Left lobe of liver (tissue), 2 donors: ENCODE data around the gene CENPP. TPM values are rescaled to one million over a fixed set of nuclear protein-coding genes. Genes with fewer than 3 reads are reported as not detected.
A peak's percentile ranks its signal among the peaks of the same experiment; 100 is the strongest.

Experiments used
- ATAC-seq: fragments of 200-7000 bp; cut with Tn5 transposase; one replicate; pipeline ENCODE4 v1.9.1; 2020; ENCODE audit warnings: mild to moderate bottlenecking, moderate library complexity
- DNase-seq: peaks from one replicate; pipeline ENCODE4 v3.0.0-alpha.2; 2020; ENCODE audit warnings: low spot score
- total RNA-seq: library from RNA; stranded (reverse); gene quantifications from one replicate; pipeline ENCODE4 v1.2.1, GENCODE V29; 2021
- donor health status: DM: no; HTN: no; CAD: no; lungs with moderate emphysema.
- donor health status: DM: no; HTN: yes; CAD: no.

The CENPP gene
- total RNA-seq = 1.2 TPM

DNA sequence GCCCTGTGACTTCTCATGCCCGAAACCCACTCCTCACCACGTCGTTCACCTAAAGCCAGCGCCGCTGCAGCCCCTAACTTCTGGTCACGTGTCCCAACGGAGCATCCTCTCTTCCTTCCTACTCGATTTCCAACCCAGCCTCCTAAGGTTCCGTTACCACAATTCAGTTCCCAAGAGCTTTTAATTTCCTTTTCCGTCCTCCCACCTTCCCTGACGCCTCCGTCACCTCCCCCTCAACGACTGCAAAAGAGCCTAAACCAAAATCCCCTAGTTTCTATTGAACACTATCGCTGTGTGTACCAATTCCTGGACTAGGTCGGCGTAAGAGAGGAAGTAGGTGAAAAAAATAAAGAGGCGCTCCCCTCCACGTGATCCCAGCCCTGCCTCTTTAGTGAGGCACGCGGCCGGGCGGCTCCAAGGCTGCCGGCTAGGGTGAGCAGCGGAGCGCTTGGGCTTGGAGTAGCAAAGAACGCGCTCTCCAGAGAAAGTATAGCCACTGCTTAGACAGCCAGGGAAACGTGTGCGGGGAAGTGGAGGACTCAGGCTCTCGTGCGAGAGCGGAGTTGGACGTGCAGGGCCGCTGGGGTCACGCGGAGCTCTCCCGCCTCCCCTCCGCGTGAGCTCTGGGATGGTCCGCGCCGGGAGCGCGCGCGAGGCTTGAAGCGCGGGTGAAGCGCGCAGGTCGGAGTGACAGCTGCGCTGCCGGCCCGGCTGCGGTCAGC, at the start of gene CENPP, which contains the start of gene NOL8:
Gene CENPP (plus strand): TSS at position 685 of the 722 bp plus-strand sequence.
Gene NOL8 (minus strand): TSS at position 82 of the 722 bp plus-strand sequence. CDS start 1,189 bp downstream, outside the sequence.
- DNase-seq (peak; percentile 89), ATAC-seq (peak; percentile 96)

DNA sequence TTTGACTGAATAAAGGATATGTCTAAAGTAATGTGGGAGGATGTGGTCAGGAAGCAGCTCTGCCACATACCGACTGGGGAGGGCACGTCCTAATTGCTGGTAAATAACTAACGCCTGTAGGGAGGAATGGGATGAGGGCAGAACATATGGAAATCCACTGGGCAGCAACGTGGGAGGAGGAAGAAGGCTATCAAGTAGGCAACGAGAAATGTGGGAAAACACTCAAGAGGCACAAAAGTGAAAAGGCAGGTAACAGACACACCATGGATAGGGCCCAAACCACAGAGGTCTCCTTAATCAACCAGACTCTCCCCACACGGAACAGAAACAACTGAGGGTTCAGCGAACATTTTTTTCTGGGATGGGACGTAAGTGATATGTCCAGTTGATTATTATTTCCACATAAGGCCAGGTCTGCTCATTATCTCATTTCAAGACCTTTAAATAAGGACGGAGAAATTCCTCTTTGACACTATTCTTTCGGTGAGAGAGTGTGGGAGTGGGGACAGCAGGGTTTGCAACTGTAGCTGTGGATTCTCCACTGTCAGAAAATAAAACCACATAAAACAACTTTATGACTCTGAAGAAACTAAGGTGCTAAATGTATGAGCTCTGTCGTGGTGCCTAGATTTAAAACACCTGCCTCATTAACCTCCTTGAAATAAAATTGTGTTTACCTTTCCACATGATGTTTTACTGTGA, 49.3 kb upstream of the CENPP start:
- no peak for DNase-seq
- ATAC-seq = no peak

DNA sequence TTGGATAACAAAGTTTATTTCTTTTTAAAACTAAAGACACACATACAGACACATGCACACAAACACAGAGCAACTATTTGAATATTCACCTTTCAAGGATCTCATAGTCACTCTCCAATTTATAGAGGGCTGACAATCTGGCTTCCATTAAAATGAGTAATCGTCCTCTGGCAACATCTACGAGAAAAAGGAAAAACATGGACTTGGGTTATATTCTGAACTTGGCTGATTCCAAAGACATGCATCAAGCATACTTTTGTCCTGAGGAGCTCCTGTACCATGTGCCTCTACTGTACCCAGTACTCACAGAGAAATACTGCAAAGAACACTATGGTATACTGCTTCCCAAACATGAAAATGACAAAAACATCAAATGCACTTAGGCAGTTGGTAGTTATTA, 47.6 kb upstream of the CENPP start:
- DNase-seq (no peak), ATAC-seq (no peak)

DNA sequence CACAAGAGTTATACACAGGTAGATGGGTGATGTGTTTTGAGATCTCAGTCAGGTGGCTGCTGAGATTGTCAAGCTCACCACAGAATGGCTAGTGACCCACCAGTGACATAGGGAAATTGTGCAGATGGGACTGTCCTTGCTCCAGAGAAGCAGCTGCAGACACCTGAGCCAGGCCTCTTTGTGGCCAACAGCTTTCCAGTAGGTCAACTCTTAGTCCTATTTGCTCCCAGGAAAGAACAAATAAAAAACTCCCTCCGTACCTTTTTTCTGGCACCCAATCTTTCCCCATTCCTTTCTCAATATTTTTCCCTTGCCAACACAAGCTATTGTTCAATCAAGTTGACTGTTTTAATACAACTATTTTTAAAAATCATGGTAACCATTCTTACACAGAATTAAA, 46.5 kb upstream of the CENPP start:
- DNase-seq = no peak
- ATAC-seq = peak; percentile 95

DNA sequence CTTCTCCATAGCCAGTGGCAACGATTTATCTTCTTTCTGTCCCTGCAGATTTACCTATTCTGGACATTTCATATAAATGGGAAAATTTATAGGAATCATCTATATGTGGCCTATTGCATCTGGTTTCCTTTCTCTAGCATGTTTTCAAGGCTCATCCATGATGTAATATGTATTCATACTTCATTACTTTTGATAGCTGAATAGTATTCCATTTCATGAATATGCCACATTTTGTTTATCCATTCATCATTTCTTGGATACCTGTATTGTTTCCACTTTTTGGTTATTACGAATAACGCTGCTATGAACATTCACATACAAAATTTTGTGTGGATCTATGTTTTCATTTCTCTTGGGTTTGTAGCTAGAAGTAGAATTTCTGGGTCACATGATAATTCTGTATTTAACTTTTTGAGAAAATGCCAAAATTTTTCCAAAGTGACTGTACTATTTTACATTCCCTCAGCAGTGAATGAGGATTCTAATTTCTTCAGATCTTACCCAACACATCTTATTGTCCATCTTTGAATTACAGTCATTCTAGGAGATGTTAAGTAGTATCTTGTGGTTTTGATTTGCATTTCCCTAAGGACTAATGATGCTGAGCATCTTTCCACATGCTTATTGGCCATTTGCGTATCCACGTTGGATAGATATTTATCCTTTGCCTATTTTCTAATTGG, 35.9 kb upstream of the CENPP start:
- ATAC-seq (no peak), DNase-seq (no peak)

DNA sequence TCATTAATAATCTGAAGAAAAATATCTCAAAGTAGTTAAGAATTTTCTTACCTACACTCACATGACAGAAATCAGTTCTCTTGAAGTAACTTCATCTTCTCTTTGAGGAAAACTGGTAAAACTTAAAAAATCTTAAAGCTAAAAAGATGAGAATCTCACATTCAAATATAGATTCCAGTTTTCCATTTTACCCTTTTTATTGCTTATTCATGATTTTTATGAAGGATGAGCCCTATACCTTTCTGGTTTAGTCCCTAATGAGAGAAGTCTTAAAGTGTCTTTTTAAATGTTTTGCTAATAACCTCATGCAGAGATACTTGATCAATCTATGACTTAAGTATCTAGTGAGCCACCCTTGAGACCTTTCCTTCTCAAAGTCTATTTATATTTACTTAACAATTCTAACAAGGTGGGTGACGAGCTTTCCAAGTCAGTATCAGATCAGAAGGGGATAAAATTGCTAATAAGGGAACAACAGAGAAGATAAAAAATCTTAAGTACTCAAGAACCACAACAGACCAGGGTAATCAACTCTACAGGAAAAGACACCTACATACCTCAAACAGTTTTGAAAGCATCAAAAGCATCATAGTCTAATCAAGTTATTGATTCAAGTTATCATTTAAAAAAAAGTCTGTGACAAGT, 34.8 kb upstream of the CENPP start:
- DNase-seq = no peak
- no peak for ATAC-seq

DNA sequence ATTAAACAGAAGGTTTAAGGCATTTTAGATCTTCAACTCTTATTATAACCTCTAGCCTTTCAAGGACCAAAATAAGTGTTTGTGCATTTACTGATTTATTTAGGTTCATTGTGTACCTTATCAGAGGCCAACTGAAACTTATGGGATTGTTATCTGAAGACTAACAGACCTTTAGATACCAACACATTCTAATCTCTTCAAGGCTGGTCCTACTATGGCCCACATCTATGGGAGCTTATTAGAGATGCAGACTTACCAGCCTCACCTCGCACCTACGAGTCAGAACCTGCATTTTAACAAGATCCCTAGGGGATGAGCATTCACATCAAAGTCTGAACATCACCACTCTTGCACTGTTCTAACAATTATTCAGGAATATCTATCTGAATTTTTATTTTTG, 34.2 kb upstream of the CENPP start:
- DNase-seq = no peak

DNA sequence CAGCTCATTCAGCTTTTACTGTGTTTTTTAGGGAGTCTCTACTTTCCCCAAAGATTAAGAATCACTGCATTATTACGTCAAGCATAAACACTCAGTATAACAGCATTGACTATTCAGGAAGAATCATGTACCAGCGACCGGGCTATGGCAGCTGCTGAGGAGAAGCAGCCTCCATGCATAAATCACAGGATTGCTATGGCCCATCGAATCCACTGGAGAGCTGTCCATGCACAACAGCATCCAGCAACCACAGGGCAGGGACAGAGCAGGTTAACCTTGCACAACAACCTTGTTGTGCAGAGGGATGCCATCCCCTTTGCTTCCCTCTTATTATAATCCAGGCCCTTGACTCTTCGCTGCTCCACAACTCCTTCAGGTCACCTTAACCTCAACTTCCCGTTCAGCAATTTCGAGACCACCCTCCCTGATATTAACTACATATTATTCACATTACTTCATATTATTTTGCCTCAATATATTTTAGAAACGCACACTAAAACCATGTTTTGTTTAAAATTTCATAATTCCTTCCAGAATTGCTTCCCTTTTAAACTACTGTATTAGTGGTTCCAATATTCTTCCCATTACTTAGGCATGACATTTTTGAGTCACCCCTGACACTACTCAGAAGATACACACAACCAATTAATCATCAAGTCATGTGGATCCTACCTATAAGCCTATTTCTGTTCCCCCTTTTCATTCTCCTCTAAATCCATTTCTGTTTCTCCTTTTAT, 33.2 kb upstream of the CENPP start:
- DNase-seq = no peak
- no peak for ATAC-seq

More for the DNA sequence above, 34.2 kb upstream of the CENPP start:
- no peak for ATAC-seq

DNA sequence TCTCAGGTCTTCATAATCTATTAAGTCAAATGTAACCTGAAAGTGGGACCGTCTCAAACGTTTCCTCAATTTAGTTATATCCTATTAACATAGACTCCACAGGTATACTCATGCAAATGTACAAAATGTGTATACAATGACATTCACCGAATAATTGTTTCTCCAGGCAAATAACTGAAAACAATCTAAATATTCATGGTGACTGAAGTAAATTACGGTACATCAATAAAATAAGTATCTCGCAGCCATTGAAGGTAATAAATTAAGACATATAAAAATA, 32.7 kb upstream of the CENPP start:
- ATAC-seq (no peak), DNase-seq (no peak)

DNA sequence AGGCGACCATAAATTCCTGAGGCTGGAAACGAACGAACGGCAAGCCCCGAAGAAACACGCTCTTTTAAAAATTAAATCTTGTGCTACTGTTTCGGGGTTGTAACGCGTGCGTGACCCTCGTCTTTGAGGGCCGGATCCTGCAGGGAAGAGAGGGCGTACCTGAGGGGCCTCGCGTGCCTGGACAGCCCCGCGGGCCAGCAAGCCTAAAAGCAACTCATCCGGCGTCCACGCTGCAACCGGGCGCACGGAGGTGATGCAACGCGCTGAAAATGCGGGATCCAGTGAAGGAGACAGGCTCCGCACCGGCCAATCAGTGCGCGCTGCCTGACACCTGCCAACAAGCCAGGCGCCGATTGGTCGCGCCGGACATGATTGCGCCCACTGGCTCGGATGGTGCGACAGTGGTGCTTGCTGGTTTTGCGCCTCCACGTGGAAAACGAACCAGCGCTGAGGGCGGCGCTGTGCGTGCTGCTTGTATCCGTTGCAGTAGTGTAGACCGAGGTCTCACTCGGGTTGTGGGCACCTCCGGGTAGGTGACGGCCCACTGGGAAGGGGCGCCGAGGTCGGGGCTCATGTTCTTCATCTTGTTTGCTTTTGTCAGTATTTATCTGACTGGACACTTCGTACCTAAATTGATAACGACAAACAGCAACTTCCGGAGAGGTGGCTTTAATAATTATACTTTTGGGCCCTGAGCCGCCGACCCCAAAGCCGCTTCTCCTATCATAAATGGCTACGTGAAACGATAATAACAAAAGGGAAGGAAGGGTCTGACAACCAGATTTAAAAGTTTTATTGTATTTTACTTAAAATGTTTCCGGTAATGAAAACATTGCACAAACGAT, 32.1 kb upstream of the CENPP start, which contains the start of gene IARS1:
Gene IARS1 (minus strand): TSS at position 246 of the 845 bp plus-strand sequence. CDS start 4,278 bp downstream, outside the sequence.
- peak; percentile 98 for ATAC-seq
- DNase-seq = peak; percentile 100

DNA sequence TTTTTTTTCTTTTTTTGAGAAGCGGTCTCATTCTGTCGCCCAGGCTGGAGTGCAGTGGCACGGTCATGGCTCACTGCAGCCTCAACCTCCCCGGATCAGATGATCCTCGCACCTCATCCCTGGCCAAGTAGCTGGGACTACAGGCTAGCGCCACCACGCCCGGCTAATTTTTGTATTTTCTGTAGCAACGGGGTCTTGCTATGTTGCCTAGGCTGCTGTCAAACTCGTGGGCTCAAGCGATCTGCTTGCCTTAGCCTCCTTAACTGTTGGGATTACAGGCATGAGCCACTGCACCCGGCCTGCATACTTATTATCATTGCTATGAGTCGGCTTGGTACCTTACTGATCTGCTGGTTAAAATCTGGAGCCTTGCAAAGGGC, 31.5 kb upstream of the CENPP start:
- ATAC-seq = no peak
- no peak for DNase-seq

DNA sequence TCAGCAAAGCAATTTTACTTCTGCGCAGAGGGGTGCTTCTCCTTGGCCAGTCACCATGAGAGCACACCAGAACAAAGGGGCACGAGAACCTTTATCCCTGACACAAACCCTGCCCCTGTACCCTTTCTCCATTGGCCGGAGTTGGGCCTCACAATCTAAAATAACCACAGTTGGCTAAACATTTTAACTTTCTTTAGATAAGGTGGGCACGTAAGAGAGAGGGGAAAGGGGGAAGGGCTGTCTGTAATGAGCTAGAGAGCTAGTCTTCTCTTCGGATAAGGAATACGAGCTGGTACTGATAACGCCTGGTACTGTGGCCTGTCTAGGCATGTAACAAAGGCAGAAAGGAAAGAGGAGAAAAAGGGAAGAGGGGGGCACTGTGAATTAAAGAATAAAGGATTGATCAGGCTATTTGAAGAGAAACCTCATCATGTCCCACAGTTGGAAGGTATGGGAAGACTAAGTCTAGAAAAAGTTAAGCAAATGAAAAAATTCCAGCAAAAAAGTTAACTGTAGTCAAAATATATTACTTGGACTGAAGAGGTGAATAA, 30.4 kb upstream of the CENPP start:
- DNase-seq = no peak
- no peak for ATAC-seq

DNA sequence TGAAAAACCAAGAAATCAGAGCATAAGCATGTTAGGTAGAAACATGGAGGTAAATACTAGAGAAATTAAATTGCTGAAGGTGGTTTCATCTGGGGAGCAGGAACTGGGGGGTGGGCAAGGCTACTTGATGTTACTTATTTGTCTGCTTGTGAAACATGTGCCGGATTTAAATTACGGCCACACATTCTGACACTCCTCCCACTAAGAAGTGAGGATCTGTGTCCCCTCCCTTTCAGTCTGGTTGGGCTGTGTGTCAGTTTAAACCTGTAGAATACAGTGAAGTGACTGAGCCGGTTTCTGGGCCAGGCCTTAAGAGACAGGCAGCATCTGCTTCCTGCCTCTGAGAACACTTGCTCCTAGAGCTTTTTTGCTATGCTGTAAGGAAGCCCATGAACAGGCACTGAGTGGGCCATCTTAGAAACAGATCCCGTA, 29.9 kb upstream of the CENPP start:
- DNase-seq (no peak), ATAC-seq (no peak)

DNA sequence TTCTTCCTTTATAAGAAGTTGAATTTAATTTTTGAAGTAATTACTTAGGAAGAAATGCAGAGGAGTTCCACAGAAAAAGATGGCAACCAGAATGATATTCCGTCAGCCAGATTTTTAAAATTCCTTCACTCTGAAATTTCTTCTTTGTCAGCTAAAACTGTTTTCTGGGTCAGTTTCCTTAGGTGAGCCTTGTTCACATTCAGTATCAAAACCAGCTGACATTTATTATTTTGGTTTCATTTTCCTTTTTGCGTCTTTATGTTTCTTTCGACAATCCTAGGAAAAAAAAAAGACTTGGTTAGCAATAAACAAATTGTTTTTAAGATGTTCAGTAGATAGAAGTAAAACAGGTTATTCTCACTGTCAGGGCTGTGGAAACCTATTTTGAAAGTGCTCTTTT, 28.1 kb upstream of the CENPP start:
- DNase-seq = no peak
- ATAC-seq = no peak

DNA sequence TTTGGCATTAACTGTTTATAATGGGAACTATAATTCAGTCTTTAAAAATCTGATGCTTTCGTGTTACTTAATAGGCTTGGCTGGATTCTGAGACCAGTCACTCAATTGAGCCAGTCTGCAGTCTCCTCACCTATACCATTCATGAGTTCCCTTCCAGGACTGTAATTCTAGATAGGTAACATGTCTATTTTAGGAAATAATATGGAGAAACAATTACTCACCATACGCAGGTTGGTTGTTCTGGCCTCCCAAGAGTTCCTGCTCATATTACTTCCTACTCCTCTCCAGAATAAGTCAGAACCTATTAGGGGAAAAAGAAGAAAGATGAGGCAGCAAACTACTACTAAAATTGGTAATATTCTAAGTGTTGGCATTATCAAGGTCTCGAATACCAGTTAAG, 27.7 kb upstream of the CENPP start:
- DNase-seq (no peak), ATAC-seq (no peak)

DNA sequence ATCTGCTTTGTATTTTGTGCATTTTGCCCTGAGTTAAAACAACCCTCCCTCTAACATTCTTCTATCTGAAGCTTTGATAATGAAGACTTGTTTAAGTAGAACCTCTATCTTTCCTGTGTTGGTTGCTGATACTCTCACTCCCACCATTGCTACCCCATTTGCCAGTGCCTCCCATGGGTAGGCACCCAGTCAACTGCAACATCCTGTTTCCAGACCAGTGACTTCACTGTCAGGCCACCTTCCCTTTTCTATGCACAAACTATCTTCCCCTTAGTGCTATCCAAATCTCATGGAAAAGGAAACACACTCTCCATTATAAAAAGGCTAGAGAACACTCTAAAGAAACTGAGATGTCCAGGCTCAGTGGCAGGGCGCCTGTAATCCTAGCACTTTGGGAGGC, 26.6 kb upstream of the CENPP start:
- ATAC-seq = no peak
- no peak for DNase-seq

DNA sequence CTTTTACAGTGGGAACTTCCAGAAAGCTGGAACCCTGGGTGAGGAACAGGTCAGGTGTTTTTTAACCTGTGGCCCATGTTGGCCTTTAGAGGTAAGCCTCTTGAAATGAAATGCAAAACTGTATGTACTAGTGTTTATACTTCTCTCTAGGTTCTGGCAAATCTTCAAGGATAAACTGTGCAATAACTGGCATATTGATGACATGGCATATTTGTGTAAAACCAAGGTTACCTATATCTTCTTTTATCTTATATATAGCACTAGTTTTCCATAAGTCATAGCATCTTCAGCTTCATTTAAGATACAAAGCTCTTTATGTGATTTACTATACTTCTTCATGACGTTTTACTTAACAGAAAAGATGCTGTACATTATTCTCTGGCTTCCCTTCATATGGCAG, 24.8 kb upstream of the CENPP start:
- ATAC-seq = no peak
- no peak for DNase-seq

DNA sequence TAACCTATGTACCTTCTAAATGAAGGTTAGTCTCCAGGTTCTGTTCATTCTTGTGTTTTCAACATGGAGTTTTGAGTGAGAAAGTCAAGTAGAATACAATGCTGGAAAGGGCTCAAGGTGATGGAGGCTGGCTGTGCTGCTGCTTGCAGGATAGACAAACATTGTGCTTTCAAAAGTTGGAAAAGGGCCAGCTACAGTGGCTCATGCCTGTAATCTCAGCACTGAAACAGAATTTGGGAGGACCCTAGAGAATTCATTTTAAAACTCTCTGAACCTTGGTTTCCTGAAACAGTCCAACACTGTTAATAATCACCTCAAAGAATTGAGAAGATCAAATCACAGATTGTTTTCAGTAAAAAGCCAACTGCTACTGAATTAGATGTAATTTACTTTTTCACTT, 16.9 kb upstream of the CENPP start:
- peak; percentile 82 for ATAC-seq
- no peak for DNase-seq

DNA sequence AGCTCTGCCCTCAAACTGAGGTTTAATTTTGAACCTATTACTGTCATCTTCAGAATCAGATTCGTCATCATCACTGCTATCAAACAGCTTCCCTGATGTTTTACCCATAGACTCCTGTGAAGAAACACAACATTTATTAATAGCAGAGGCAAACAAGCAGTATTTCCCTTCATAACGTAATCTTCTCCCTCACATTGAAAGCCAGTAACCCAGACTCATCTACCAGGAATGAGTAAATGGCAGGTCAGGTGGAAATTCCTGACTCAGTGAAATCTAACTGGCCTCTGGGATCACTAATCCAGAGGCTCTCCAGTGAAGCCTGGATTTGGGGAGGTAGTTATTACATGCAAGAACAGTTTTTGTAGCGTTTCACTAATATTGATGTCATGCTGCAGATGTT, 15.2 kb upstream of the CENPP start:
- ATAC-seq (no peak), DNase-seq (no peak)
